Epithelial cell of esophagus (primary cell): Measurements from ENCODE around the gene SLC45A3.

Experiments
- DNase-seq: peaks from one replicate; pipeline ENCODE4 v3.0.0; 2010; ENCODE audit warnings: low read depth
- H3K4me3 ChIP-seq: 2 replicates; pipeline ENCODE4 v1.5.1; 2011; ENCODE audit warnings: mild to moderate bottlenecking, low read length, control low read depth
- CTCF ChIP-seq: IDR thresholded peaks from 2 replicates; pipeline ENCODE4 v1.5.1; 2011; ENCODE audit warnings: low read depth, mild to moderate bottlenecking, low read length, control low read depth, inconsistent platforms; ENCODE audit not compliant: insufficient read depth; ENCODE audit errors: missing control alignments

Gene SLC45A3

GRCh38 chr1:205700865-205701401 is 20.6 kb upstream of the SLC45A3 start:
- DNase-seq, result no peak
- H3K4me3 ChIP-seq, result no peak overlapping the region
- no peak for TF ChIP-seq CTCF

- no peak for DNase-seq
- no peak overlapping the region for H3K4me3 ChIP-seq
- TF ChIP-seq CTCF, result no peak
Measured at GRCh38 chr1:205699416-205699815, 19.1 kb upstream of the SLC45A3 start.

- no peak for DNase-seq
- TF ChIP-seq CTCF, result no peak
- H3K4me3 ChIP-seq, result no peak overlapping the region
Measured at GRCh38 chr1:205698921-205699320, 18.6 kb upstream of the SLC45A3 start.

GRCh38 chr1:205693421-205693991 is 13.2 kb upstream of the SLC45A3 start:
- no peak for TF ChIP-seq CTCF
- no peak overlapping the region for H3K4me3 ChIP-seq
- DNase-seq, result no peak

- no peak for DNase-seq
- no peak for TF ChIP-seq CTCF
- H3K4me3 ChIP-seq, result no peak overlapping the region
Measured at GRCh38 chr1:205692423-205692822, 12.1 kb upstream of the SLC45A3 start.

GRCh38 chr1:205690122-205690756 is 9.9 kb upstream of the SLC45A3 start:
- no peak overlapping the region for H3K4me3 ChIP-seq
- no peak for TF ChIP-seq CTCF
- peak; percentile 66 for DNase-seq

- no peak for TF ChIP-seq CTCF
- DNase-seq, result no peak
- no peak overlapping the region for H3K4me3 ChIP-seq
Measured at GRCh38 chr1:205689479-205689878, 9.2 kb upstream of the SLC45A3 start.
